ENCODE results near the gene FAT2. TPM values are rescaled to one million over a fixed set of nuclear protein-coding genes. Genes with fewer than 3 reads are reported as not detected.
"Not testable (repeated sequence)": the region's sequence is repeated elsewhere in the genome, so short reads cannot be mapped to it uniquely, and the experiment has no call there.

The FAT2 gene
- total RNA-seq, 1 experiment from 2014 or later: not detected

DNA sequence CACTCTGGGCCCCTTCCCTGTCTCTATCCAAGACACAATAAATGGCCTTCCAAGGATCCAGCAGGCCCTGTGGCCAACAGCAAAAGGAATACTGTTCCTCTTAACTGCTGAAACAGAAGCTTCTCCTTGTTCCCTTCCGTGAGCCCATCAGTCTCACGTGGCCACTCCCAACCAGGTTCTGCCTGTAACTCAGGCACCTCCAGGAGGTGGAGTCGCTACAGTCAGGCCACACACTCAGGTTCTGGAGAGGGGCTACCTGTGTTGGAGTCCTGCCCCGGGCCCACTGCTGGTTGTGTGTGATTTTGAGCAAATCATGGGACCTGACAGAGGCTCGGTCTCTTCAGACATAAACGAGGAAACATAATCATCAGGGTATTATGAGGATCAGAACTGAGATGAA, 10.3 kb downstream of the FAT2 start:
- DNase-seq (ENCODE audit: low read depth): no peak

DNA sequence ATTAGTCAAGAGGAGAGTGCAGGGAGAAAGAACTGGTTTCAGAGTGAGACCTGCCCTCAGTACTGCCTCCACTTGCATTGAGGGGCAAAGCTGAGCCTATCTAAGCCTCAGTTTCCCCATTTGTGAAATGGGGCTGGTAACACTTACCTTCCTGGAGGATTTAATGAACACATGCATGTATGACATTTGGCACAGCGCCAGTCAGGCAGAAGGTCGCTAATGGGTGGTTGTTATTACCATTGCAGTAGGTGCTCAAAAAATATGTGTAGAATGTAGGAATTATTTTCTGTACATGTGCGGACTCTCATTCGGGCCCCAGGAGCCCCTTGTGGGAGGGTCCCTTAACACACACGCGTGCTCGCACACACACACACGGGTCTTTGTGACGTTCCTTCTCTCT, 10.9 kb downstream of the FAT2 start:
- DNase-seq (ENCODE audit: low read depth): no peak

DNA sequence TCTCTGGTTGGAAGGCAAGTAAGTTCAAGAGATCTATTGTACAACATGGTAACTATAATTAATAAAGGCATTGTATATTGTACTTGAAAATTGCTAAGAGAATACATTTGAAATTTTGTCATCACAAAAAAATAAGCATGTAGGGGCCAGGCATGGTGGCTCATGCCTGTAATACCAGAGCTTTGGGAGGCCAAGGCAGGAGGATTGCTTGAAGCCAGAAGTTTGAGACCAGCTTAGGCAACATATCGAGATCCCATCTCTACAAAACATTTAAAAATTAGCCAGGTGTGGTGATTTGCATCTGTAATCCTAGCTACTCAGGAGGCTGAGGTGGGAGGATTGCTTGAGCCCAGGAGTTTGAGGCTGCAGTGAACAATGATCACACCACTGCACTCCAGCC, 12.0 kb downstream of the FAT2 start:
- not testable (repeated sequence) for DNase-seq (ENCODE audit: low read depth)

DNA sequence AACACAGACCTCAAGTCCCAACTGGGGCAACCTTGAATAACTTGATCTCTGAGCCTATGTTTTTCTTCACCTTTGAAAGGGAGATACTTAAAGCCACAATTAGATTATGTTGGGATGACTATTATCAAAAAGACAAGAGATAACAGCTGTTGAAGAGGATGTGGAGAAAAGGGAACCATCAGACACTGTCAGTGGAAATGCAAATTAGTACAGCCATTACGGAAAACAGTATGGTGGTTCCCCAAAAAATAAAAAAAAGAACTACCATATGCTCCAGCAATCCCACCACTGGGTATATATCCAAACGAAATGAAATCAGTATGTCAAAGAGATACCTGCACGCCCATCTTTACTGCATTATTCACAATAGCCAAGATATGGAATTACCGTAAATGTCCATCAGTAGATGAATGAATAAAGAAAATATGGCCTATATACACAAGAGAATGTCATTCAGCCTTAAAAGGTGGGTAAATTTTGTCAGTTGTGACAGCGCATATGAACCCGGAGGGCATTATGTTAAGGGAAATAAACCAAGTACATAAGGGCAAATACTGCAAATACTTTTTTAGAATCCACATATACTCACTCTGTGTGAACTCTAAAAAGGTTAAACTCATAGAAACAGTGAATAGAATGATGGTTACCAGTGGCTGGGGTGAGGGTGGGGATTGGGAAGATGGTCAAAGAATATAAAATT, 12.7 kb downstream of the FAT2 start:
- no peak for DNase-seq (ENCODE audit: low read depth)

DNA sequence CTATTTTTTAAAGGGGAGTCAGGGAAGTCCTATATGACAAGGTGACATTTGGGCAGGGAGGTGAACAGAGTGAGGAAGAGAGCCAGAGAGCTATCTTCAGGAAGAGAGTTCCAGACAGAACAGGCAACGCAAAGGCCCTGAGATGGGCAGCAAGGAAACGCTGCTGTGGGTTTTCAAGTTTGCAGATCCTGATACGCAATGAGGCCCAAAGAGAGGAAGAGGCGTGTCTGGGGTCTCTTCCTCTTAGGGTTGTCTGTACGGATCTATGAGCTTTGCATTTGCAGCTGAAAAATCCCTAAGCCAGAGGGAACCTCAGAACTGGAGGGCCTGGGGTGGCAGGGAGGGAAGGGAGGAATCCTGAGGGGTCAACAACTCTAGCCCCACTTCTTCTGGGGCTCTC, 13.6 kb downstream of the FAT2 start:
- no peak for DNase-seq (ENCODE audit: low read depth)

DNA sequence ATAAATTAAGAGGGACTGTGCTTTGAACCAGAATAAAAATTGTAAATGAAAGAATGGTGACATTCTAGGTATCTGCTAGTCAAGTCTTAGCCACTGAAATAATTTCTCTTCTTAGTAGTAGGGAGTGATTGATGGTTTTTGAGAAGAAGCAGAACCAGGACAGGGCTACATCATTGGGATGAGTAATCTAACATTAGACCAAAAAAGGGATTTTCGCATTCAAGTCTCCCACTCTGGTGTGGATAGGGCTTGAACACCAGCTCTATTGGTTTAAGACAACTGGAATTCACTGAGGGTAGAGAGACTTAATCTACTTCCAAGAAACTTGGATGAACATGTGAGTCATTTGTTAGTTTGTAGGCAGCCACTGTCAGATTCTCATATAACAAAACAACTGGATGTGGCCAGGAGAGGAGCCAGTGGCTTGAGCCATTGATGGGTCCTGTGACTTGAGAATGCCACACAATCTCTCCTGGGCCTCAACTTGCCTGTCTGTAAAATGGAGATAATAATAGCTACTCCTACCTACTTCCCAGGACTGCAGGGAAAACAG, 16.6 kb downstream of the FAT2 start:
- DNase-seq (ENCODE audit: low read depth): no peak

DNA sequence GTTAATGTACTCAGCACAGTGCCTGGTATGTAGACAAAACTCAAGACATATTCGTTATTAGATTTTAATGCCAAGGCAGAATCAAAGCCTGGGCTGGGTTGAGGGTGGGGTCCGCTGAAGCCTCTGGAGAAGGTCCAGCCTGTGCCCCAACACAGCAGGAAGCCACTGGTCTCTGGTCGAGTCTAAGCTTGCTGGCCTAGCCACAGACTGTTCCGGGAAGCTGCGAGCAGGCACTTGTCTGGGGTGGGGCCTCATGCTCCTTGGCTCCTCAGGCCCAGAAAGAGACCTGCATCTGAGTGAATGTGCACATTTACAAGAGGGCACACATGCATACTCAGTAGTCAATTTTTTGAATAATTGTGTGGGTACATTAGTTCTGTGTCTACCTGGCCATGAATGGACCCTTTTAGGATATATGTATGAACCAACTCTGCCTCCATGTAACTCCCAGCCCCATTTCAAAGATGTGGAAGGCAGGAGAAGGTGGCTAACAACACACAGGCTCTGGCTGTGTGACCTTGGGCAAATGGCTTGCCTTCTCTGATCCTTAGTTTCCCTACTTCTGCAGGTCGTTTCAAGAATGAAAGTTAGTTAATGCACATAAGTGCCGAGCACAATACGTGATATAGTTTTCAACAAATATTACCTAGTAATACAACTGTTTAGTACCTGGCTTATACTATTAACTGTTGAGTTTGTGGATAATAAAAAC, 18.3 kb downstream of the FAT2 start:
- no peak for DNase-seq (ENCODE audit: low read depth)

DNA sequence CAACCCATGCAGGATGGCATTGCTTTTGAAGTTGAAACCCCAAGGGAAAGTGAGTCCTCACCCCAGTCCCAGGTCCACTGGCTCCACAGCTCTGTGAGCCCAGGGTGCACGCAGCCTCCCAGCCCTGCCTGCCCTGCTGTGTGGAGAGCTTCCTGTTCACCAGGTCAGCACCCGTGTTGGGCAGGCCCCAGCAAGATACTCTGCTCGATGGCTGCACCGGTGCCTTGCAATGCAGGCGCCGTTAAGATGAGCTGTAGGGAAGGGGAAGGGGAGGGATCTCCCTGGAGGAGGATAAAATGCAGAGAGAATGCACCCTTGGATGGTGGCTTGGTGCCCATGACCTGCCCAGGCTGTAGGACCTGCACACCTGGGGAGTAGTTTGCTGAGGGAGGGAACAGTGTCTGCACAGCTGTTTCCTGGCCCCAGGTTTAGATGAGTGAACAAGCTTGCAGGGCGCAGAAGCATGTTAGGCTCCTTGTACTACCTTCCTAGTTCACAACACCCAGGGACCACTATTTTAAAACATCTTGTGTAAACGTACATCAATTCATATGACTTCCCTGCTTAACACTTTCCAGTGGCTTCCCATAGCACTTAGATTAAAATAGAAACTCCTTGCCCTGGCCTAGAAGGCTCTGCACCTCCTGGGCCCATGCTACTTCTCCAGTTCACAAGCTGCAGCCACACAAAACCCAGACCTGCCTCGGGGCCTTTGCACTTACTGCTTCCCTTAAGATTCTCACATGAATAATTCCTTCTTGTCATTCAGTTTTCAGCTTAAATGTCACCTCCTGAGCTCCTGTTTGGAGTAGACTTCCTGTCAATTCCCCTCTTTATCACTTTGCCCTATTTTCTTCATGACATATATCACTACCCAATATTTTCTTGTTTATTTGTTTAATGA, 19.6 kb downstream of the FAT2 start:
- no peak for DNase-seq (ENCODE audit: low read depth)

DNA sequence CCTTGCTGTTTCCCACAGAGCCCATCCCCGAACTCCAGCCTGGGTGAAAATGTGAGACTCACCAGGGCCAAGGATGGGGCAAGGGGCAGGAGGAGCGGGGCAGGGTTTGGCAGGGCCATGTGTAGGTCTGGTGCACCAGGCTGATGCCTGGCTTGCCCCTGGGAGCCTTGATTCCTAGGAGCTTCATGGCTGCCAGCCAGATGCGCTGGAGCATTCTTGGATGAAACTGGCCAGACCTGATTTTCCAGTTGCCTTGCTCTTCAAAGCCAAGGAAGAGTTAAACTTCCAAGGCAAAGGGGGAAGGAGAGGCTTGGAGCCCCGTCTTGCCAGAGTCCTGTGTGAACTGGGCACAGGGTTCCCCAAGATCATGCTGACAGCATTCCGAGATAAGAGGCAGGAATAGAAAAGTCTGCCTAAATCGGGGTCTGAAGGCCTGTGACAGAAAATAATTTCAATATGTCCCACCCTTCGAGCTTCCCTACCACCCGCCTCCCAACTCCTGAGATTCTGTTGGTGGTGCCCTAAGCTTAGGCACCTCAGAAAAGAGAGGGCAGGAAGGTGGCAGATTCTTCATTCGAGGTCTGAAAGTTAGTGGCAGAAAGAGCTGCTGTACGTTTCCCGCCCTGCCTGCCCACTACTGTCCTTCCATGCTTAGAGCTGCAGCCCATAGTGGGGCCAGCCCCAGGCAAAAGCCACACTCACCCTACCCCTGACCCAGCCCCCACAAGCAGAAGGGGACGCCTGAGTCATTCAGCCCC, 20.4 kb downstream of the FAT2 start:
- no peak for DNase-seq (ENCODE audit: low read depth)

DNA sequence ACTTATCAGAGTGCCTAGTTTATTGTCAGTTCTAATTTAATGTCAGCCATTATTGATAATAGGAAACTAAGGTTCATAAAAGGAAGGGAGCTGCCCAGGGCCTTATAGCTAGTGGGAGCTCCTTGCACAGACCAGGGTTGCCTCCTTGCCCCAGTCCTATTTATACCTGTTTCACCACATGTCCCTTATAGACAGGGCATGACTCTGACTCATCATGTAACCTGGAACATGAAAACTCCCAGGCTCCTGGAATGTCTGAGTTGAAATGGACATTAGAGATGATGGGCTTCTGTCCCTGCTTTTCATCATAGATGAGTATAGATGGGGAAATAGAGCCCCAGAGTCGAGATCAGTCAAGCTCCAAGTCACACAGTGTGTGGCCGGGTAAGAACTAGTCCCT, 21.1 kb downstream of the FAT2 start:
- DNase-seq (ENCODE audit: low read depth): no peak

DNA sequence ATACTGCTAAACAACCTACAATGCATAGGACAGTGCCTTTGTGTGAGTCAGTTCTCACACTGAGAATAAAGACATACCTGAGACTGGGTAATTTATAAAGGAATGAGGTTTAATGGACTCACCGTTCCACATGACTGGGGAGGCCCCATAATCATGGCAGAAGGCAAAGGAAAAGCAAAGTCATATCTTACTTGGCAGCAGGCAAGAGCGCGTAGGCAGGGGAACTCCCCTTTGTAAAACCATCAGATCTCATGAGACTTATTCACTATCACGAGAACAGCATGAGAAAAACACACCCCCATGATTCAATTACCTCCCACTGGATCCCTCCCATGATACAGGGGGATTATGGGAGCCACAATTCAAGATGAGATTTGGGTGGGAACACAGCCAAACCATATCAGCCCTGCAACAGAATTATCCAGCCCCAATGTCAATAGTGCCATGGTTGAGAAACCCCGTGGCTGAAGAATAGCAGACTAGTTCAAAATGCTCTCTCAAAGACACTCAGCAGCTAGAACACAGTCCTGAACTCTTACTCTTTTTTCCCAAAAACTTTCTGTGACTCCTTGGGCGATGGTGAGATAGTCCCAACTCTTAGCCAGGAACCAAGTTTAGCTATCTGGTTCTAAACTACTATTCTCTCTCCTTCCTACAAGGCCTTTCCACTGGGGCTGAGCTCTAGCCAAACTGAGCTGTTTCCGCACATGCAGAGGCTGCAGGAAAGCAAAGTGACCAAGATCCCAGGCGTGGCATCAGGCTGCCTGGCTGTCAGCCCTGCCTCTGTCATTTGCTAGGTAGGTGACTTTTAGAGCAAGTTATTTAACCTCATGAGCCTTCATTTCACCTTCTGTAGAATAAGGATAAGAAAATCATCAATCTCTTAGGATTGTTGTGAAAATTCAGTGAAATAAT, 21.7 kb downstream of the FAT2 start:
- no peak for DNase-seq (ENCODE audit: low read depth)

DNA sequence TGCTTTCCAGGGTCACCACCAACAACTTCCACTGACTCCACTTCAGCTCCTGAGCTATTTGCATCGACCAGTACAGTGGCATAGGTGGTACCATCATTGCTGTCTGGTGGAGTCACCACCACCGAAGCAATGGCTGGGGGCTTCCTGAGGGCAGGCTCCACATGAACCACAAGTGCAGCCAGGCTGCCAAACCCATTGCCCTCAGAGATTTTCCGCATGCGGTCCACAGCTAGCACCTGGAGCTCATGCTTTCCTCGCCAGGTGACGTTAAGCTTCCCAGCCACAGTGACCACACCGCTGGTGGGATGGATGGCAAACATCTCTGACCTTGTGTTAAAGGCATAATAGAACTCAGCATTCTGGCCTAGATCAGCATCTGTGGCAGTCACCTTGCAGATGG, 23.1 kb downstream of the FAT2 start:
- DNase-seq (ENCODE audit: low read depth): no peak

DNA sequence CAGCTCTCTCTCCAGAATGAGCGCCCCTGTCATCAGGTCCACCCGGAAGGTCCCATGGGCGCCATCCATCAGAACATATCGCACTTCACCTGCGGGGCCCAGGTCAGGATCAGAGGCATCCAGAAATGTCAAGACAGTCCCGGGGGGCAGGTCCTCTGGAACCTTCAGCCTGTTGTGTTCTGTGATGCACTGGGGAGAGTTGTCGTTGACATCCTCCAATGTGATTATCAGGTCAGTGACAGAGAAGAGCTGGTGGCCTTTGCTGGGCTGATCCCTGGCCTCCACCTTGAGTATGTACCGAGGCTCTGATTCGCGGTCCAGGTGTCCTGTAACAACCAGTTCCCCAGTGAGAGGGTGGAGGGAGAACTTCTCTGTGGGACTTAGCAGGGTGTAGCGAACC, 25.2 kb downstream of the FAT2 start:
- DNase-seq (ENCODE audit: low read depth): no peak

DNA sequence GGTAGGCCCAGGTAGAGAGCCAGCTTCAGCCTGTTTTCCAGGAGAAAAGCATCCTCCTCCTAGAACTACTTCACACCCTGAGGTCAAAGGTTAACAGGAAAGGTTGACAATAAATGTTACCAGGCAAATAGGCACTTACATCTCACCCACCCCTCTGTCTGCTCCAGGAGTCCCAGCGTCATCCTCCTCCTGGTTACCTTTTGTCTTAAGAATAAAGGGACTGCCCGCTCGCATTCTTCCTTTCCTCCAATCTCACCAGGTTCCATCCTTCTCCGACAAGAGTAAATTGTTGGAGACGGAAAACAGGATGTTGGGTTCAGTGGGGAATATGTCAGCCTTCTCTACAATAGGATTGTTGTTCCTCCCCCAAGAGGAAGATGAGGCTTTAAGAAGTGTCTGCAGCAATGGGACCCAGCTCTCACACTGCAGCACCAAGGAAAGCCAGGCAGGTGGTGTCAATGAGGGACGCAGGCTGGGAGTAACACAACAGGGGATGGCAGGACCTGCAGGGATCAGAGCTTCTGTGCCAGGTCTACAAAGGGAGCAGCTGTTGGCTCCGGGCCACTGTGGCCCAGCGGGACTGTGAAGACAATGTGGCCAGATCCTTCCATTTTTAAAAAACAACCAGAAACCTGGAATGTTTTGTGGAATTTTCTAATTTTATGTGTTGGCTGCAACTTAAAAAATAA, 29.0 kb downstream of the FAT2 start:
- no peak for DNase-seq (ENCODE audit: low read depth)

DNA sequence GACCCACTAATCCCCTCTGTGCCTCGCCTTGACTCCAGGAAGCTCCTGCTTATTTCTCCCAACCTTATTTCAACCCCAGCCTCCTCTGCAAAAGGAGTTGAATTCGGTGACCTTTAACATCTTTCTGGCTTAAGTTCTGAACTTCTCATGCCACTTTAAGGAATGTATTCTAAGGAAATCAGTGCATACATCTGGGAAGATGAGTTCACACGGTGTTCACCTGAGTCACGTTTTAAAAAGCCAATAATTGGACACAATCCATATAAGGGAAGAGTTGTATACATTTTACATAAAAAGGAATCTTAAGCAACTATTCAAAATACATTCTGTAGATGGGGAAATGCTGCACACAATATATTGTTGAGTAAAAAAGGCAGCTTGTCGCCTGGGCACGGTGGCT, 33.2 kb downstream of the FAT2 start:
- no peak for DNase-seq (ENCODE audit: low read depth)

DNA sequence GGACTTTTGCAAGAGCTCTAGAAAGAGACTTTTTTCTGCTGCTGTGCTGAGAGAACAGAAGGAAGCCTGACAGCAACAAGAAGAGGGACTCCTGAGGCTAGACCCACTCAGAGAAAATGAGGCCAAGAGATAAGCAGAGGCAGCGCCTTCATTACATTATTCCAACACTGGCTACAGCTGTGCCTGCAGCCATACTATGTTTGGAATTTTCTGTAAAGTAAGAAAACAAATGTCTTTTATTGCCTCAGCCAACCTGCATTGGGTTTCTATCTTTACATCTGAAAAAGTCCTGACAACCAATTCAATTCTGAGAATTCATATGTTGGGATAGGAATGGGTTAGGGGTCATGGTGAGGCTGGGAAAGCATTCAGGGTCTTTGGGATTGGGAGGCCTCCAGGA, 33.7 kb downstream of the FAT2 start:
- DNase-seq (ENCODE audit: low read depth): no peak

DNA sequence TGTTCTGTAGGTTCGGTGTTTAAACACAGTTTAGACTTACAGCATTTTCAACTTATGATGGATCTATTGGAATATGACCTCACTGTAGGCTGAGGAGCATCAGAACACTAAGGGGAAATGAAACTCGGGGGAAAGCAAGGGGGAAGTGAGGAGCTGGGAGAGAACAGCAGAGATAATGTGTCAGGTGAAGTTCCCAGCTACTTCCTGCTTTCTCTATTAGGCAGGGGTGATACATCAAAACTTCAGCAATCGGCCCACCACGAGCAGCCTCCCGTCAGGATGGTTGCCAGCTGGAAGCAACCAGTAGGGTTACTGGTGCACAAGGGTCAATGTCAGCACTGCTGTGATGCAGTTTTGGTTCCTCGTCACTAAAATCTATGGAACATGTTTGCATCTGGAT, 34.3 kb downstream of the FAT2 start:
- DNase-seq (ENCODE audit: low read depth): no peak

DNA sequence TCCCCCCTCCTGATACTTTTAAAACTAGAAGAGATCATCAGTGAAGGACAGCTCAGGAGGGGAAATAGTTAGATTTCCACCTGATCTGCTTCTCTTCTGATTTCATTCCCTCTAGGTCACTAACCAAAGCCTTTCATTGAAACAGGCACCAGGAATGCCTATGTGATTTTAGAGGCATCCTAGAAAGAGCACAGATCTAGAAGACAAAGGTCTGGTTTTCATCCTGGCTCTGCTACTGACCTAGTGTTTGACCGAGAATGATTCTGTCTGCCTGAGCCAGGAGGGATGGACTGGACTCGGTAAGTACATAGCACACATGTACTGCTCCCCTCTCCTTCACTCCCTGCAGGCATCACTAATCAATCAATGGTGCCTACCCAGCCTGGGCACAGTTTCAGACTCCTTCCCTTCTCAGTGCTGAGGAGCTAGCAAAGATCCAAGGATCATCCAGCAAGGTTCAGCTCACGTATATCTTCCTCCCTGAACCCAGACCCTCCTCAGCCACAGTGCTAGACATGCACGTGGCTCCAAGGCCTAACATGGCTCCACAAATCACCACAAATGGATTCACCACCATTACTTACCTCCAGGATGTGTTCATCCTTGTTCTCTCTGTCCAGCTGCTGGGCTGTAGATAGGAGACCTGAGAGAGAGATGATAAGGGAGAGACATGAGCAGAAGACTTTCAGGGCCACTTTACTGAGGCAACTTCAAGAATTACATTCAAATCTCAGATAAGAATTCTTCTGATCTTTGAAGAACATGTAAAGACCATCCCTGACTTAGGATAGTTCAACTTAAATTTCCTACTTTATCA, 35.2 kb downstream of the FAT2 start:
- DNase-seq (ENCODE audit: low read depth): no peak

DNA sequence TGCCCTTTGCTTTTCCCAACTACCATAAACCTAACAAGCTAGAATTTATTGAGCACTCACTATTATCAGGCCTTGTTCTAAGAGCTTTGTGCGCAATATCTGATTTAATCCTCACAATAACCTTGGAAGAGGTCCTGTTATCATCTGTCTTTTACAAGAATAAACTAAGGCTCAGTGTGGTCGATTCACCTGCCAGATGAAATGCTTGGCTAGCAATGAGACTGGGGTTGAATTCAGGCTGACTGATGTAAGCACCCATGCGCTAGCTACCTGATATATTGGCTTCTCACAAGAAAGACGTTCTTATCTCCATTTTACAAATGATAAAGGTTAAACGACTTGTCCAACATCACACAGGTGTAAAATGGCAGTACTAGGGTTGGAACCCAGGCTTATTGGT, 37.4 kb downstream of the FAT2 start:
- DNase-seq (ENCODE audit: low read depth): no peak

All from RPMI7951 (cell line).